HT1080 (cell line): ENCODE data around the gene TEX52. TPM values are rescaled to one million over a fixed set of nuclear protein-coding genes. Genes with fewer than 3 reads are reported as not detected.

Experiments
- DNase-seq: peaks from one replicate; pipeline ENCODE4 v3.0.0-alpha.2; 2015; ENCODE audit warnings: low read depth
- total RNA-seq: library from RNA; depleted of rRNA; stranded (reverse); fragments of >200 nt; shearing (Covaris generic); gene quantifications from 2 replicates; pipeline ENCODE4 v1.2.3, GENCODE V29; 2014; rRNA removed

Gene TEX52
- total RNA-seq, 1 experiment from 2014 or later: not detected

DNA sequence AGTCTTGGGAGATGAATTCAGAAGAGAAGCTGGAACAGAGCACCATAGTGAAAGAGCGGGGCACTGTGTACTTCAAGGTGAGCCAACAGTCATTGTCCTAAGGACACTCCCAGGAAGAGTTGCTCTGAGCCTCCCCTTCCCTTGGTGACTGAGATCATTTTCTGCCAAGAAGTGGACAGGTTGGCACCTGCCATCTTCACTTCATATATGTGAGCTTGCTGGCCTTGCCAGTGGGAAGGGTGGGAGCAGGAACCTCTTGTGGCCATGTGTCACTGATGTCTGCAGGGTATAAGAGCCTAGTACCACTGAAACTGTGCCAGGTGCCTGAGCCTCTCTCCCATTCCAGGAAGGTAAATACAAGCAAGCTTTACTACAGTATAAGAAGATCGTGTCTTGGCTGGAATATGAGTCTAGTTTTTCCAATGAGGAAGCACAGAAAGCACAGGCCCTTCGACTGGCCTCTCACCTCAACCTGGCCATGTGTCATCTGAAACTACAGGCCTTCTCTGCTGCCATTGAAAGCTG lies 56.7 kb downstream of the TEX52 start:
- no peak for DNase-seq

Other genes starting within 250 kb of the TEX52 start
- 74.5 and 77.2 TPM in 2 replicates for gene FKBP4, start 62.1 kb downstream of the TEX52 start, total RNA-seq
- gene ITFG2, start 44.4 kb downstream of the TEX52 start, total RNA-seq: 18.0 and 20.6 TPM in 2 replicates
- not detected in 2 replicates for gene NRIP2, start 22.0 kb downstream of the TEX52 start, total RNA-seq
- 85.6 and 126 TPM in 2 replicates for gene FOXM1, start 20.1 kb upstream of the TEX52 start, total RNA-seq
- gene RHNO1, start 20.2 kb upstream of the TEX52 start, total RNA-seq: 51.1 and 65.4 TPM in 2 replicates
- 15.5 and 18.2 TPM in 2 replicates for gene TULP3, start 33.9 kb upstream of the TEX52 start, total RNA-seq
- gene TEAD4, start 102.4 kb upstream of the TEX52 start, total RNA-seq: 61.9 and 80.0 TPM in 2 replicates
- 18.5 and 21.3 TPM in 2 replicates for gene TSPAN9, start 220.3 kb upstream of the TEX52 start, total RNA-seq